HG03575 (cell line): ENCODE data around the gene SCAF11.
A peak's percentile ranks its signal among the peaks of the same experiment; 100 is the strongest.

Experiments used
- ATAC-seq: cut with Tn5 transposase; IDR thresholded peaks from one replicate; pipeline ENCODE4 v1.9.1; 2021; ENCODE audit not compliant: unreplicated experiment, insufficient number of reproducible peaks, low FRiP score; ENCODE audit errors: extremely low read depth

SCAF11 gene

DNA sequence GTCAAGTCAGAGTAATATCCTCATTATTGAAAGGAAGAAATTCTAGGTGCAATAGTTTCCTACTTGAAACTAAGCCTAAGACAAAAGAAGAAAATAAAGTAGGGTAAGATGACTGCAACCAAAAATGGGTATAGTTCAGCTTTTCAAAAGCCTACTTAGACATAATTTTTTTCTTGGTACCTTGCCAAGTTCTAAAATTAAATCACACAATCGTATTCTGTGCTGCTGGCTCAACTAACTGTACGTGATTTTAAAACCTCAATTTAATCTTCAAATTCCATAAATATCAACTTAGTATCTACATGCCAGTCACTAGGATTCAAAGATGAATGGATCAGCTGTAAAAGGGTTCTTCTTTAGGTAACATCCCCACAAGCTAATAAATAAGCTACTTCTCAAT lies 56.9 kb downstream of the SCAF11 start:
- no peak for ATAC-seq

DNA sequence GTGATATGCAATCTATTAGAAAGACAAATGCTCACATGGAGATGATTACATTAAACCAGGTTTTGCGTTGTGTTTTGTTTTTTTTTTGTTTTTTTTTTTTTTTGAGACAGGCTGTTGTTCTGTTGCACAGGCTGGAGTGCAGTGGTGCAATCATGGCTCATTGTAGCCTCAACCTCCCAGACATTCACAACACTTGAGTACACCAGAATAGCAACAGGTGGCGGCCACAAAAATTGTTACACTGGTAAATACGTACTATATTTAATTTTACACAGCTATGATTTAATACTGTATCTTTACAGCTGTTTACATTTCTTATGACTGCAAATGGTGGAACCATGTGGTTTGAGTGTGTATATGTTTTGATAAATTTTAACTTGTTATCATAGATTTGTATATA lies 60.0 kb downstream of the SCAF11 start:
- ATAC-seq, result no peak

DNA sequence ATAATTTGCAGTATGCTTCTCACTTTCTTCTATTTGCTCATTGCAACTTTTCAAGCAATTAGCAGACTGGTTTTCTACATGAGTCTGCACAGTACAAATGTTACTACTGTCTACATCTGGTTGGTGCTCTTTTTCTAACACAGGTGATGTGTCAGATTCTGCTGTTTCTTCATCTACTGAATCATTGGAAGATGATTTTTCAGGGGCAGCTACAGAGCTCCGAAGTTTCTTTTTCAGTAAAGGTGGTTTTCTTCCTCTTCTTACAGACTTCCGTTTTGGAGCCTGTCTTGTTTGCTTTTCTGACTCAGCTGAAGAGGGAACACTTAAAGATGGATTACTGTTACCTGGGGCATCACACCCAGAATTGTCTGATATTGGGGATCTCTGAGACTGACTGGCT lies 62.1 kb downstream of the SCAF11 start:
- ATAC-seq, result no peak

DNA sequence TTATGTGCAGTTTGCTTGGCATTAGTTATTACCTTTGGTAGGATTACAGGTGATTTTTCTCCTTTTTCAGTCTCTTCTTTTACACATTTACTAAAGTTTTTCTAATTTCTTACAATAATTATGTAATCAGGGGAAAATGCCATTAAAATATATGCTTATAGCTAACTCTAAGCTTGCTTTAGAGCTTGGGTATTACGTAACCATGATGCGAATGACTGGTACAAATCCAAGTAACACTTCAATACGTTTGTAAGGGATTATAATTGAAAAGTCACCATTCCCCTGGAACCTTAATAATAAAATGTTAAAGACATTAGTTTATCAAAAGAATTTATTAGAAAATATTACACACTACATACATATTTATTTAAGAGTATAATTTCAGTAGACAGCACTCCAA lies 71.6 kb downstream of the SCAF11 start:
- ATAC-seq, result no peak

DNA sequence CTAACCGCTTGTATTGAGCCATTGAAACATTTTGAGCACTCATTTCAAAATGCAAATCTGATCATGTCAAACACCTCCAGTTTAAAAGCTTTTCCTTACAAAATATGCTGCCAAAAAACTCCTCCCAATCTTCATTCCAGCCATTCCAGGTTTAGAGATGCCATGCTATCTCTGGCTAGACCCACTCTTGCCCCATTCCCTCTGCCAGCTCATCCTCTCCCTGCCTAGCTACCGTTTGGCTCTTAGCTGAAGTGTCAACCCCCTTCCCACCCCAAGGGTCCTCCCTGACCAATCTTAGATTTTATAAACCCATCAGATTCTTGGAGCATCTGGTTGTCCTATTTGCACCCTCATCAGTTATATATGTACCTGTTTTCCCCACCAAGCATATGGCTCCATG lies 75.0 kb downstream of the SCAF11 start:
- no peak for ATAC-seq

DNA sequence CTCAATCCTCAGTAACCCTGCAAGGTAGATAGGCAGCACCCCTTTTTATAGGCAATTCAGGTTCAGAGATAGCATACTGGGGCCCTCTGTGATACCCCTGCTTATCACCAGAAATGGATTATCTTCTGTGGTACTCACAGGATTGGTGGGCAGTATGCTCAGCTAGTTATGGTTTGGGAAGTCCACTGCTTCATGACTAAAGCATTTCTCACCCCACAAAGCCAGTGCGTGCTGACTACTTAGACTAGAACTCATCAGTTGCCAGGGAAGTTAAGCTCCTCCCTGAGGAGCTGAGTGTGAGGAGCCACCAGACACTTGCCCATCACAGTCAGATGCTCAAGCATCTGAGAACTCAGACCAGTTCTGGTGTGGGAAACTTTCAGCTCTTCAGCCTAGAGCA lies 76.3 kb downstream of the SCAF11 start:
- no peak for ATAC-seq

DNA sequence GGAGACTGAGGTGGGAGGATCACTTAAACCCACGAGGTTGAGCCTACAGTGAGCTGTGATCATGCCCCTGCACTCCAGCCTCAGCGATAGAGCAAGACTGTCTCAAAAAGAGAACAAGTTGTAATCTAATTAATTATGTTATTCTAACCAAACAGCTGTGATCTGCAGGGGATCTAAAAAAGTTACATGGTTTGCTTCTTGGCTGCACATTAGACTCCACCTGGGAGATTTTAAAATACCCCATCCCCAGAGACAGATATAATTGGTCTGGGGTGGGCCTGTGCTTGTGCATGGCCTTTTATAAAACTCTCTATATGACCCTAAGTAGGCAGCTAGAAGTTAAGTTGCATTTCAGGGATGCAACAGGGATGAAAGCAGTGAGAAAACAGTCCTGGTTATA lies 76.7 kb downstream of the SCAF11 start:
- no peak for ATAC-seq

DNA sequence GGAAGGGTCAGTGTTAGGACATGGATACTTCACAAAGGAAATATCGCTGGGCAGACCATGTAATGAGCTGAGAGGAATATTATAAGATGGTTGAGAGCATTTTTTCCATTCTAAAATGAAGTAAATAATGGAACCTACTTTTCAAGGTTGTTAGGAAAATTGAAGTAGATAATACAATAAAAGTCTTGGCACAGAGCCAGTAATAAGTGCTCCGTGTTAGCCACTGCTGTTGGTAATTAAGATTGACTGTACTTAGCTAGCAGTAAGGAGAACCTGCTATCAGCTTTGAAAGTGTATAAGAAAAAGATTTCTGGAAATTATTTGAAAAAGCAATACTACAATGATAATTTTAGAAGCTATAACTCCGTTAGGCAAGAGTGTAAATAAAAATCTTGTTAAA lies 77.6 kb downstream of the SCAF11 start:
- no peak for ATAC-seq

DNA sequence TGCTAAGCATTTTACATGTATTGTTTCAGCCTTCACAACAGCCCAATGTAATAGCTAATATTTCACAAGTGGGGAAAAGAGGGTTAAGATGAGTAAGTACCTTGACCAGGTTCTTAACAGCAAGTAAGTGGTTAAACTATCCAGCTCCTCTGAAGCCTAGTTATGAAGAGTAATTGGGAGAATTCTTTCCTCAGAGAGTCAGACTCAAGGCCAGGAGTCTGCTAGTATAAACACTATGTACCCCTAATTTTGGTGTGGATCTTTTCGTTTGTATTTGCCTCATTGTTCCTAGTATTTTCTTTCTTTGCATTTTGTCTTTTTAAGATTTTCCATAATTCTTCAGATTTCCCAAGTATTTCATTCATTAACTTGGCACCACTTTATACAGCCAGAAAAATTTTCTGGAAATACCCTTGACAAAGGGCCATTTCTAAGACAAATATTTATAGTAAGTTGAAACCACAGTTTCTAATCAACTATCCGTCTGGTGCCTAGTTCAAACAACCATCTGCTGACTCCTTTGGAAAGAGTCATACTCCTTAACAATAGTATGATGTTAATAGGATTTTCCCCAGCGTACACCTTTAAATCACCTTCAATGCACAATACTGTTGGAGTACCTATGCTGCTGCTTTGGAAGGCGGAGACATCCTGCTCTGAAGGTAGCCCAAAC lies 81.2 kb downstream of the SCAF11 start:
- ATAC-seq, result no peak

DNA sequence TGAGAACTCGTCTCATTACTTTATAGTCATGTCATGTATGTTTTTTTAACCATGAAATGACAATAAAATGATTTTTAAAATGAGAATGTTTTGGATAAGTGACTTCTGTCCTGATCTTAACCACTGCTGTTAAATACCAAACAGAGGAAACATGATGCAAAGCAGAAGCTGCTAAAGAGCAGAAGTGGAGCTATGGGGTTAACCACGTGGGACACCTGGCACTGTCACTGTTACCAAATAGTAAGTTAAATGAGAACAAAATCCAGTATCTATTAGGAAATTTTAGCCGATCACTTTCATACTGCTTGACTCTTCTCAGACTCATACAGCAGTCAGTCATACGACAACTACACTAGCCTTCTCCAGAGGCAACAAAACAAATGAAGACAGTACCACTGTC lies 82.4 kb downstream of the SCAF11 start:
- ATAC-seq, result peak; percentile 70

DNA sequence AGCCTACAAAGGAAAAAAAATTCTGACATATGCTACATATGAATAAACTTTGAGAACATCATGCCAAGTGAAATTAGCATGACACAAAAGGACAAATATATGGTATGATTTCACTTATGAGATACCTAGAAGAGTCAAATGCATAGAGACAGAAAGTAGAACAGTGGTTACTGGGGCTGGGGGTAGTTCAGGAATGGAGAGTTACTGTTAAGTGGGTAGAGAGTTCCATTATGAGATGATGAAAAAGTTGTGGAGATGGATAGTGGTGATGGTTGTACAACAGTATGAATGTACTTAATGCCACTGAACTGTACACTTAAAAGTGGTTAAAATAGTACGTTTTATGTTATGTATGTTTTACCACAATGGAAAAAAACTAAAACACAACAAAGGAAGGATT lies 92.3 kb downstream of the SCAF11 start:
- no peak for ATAC-seq

DNA sequence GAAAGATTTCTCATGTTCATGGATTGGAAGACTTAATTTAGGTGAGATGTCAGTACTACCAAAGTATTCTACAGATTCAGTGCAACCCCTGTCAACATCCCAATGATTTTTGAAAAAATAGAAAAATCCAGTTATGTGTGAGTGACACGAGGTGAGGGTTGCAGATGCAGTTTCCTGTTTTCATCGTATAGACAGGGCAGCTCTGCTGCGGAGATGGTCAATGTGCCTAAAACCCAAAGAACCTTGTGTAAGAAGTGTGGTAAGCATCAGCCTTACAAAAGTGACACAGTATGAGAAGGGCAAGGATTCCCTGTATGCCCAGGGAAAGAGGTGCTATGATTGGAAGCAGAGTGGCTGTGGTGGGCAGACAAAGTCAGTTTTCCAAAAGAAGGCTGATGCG lies 94.4 kb downstream of the SCAF11 start:
- ATAC-seq, result no peak

DNA sequence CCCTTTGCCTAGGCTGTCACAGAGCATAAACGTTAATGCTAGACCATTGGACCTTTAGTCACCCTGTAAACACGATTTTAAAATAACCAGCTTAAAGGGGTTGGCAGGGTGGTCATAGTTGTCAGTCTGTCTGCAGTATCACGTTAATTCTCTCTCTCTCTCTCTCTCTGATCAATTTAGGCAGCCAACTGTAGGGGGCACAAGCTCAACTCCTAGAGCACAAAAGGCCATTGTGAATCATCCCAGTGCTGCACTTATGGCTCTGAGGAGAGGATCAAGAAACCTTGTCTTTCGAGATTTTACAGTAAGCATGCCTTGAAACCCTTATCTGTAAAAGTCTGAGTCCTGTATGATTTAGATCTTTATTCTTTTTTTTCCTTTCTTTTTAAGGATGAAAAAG lies 97.1 kb downstream of the SCAF11 start:
- ATAC-seq, result no peak

DNA sequence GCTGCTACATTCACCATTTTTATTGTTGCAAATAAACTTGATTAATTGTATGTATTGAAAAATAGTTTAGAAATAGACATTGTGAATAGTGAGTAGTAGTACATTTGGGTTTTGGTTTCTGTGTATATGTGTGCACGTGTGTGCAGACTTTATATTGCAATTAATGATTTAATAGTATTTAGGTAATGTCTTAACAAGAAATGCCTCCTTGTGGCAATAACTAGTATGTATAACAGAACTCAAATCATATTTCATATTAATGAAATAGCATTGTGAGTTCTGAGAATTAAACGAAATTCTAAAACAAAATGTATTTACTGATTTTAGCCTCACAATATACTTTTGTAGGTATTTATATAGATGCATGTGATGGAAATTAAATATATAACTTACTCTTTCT lies 100.1 kb downstream of the SCAF11 start:
- no peak for ATAC-seq

DNA sequence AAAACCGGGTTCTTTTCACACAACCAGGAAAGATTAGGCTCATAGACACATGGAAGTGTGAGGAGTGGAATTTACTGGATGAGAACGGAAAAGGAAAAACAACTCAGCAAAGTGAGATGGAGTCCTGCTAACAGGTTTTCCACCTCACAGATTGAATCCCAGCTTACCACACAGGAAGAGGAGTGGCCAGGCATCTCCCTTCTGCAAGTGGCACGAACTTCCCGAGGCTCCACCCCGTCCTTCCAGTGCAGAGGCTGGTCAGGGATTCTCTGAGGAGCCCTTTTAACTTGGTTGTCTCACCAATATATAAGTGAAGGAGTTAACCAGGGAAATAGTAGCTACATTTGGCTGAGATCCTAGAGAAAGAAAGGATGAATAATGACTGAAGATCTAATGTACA lies 102.8 kb downstream of the SCAF11 start:
- no peak for ATAC-seq

DNA sequence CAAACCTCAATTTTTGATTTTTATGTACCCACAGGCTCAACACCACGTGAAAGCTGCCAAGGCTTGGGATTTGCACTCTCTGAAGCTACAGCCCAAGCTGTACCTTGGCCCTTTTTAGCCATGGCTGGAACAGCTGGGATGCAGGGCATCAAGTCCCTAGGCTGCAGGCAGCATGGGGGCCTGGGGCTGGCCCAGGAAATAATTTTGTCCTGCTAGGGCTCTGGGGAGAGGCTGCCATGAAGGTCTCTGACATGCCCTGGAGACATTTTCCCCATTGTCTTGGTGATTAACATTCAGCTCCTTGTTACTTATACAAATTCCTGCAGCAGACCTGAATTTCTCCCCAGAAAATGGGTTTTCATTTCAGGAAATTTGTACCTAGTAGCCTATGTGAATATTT lies 103.7 kb downstream of the SCAF11 start:
- no peak for ATAC-seq

DNA sequence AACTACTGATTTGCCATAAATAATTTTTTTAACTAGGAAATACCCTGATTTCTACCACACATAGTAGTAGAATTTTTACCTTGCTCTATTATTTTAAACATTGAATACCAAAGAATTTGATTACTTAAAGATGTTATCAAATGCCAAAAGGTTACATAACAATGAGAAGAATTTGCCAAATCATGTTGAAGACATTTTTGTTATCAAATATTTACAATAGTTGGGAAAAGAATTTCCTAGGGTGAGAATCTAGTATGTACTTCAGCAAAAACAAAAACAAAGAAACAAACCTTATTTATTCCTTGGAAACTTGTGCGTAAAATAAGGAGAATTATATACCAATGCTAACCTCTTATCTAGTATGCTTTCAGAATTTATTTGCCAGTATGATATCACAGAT lies 107.2 kb downstream of the SCAF11 start:
- ATAC-seq, result no peak

DNA sequence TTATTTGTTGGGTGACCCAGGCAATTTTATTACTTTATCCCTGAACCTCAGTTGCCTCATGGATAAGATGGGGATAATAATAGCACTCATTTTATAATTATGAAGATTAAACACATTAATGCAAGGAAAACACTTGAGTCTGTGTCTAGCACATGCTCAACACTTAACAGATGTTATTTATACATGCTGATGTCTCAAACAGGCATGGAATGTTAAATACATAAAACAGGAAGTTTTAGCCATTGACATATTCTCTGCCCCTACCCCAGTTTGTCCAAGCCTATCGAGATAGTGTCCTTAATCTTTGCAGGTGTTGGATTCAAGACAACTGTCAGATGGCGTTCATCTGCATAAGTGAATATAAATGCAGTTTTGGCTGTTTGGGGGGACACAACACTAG lies 109.8 kb downstream of the SCAF11 start:
- ATAC-seq, result no peak

DNA sequence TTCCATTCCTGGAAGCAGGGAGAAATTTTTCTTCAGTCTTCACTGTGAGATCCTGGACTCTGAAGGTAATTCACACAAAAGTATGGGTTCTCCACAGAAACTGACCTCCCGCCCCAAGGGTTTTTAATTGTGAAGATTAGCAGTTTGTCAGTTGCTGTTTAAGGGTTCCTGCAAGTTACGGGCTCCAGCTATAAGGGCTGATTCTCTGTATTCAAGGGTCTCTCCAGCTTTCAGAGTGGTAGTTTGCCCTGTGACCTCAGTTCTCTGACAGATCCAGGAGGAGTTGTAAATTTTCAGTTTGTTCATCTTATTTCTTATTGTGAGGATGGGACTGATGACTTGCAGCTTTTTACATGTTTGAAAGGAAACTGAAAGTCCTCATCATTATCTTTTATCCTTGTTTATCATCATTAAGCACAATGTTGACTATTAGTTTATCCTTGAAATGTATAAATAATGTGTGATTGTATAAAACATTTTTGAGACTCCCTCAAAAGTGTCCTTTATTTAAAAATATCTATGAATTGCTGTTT lies 110.9 kb downstream of the SCAF11 start:
- no peak for ATAC-seq

DNA sequence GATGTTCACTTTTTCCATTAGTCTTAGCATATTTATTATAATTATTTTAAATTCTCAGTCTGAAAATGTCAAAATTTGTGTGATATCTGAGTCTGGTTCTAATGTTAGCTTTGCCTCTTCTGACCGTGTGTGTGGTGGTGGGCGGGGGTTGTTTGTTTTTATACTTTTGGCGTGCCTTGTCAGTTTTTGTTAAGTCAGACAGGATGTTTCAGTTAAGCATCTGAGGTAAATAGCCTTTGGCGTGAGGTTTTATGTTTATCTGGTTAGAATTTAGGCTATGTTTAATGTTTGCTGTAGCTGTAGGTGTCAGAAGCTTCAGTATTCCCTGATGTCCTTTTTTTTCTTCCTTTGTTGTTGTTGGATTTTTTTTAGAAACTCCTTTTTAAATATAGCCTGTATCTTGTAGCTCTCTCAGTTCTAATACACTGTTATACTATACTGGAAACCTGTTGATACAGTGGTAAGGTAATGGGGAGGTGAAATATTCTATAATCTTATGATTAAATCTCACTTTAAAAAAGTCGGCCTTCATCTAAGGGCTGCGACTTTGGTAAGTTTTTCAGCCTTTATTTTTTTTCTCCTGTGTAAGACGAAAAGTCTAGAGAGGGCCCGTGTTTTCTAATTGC lies 111.6 kb downstream of the SCAF11 start:
- no peak for ATAC-seq

DNA sequence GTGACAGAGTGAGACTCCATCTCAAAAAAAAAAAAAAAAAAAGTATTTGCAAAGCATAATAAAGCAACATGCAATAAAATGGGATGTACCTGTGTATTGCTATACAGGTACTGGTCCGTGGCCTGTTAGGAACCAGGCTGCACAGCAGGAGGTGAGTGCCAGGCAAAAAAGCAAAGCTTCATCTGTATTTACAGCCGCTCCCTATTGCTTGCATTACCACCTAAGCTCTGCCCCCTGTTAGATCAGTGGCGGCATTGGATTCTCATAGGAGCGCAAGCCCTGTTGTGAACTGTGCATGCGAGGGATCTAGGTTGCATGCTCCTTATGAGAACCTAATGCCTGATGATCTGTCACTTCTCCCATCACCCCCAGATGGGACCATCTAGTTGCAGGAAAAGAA lies 113.3 kb downstream of the SCAF11 start:
- no peak for ATAC-seq
